GM21360 (cell line): Measurements from ENCODE around the gene DAB2IP.

Source experiments
- ATAC-seq: cut with Tn5 transposase; IDR thresholded peaks from one replicate; pipeline ENCODE4 v1.9.1; 2021; ENCODE audit warnings: mild to moderate bottlenecking, moderate library complexity; ENCODE audit not compliant: unreplicated experiment

The DAB2IP gene

DNA sequence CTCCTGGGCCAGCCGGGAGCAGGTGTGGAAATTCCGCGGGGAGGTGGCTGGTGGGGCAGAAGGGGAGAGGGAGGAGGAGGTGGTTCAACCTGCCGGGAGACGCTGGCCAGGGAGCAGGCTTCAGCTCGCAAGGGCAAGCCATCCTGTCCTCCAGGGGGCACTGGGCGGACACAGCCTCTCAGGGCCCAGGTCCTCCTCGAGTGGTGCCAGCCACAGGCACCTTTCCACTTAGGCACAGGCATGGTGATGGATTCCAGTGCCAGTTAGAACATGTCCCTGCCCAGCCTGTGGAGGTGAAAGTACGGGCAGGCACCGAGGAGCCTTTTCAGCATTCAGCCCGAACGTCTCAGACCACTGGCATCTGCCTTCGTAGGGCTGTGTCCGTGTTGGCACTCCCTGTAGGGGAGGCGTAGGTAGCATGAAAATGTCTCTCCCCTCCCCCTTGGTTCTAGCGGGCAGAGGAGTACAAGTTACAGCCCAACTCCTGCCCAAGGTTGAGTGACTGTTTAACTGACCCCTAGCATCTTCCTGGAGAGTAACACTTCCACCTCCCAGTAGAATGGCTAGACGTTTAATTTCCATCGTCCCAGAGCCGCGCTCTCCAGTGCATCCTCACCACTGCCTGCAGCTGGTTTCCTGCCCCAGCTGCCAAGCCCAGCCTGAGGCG lies 48.9 kb downstream of the DAB2IP start:
- no peak for ATAC-seq

DNA sequence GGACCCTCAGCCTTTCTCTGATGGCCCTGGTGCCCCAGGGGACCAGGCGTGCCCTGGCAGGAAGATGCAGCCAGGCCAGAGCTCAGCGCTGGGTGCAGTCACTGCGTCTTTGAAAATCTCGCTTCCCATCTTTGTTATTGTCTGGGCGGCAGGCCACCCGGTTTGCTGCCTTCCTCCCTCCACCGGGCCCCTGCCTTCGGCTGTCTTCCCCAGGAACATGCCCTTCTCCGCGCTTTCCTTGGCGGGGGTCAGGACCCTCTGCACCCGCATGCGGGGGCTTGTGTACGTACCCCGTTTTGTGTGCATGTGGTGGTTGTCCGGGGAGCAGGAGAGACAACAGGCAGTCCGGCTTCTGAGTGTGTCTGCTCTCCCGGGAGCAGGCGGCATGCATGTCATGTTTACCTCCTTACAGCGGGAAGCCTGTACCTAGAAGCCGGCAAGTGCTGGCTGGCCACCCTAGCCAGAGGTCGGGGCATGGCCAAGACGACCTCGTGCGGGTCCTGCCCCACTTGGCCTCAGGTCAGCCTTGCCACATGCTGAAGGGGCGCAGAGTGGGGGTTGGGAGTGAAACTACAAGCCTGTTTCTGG lies 49.5 kb downstream of the DAB2IP start:
- no peak for ATAC-seq

DNA sequence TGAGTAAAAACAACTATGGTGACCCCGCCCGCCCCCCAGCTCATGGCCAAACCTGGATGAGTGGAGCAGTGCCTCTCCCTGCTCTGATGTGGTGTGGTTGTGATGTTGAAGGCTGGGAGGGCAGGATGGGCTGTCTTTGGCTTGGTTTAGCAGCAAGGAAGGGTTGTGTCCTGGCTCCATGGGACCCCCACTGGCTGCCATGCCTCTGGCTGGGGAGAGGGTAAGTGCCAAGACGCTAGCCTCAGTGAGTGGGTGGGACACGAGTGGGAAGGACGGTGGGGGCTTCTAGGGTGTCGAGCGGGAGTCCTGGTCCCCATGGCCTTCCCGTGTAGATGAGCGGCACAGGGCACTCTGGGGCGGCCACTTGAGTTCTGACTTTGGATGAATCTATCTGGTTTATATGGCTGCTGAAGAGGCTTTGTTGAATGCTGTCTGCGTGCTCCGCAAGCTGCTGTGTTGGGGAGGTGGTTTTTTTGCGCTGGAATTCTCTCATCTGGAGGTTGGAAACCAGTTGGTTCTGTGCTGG lies 50.4 kb downstream of the DAB2IP start:
- no peak for ATAC-seq

DNA sequence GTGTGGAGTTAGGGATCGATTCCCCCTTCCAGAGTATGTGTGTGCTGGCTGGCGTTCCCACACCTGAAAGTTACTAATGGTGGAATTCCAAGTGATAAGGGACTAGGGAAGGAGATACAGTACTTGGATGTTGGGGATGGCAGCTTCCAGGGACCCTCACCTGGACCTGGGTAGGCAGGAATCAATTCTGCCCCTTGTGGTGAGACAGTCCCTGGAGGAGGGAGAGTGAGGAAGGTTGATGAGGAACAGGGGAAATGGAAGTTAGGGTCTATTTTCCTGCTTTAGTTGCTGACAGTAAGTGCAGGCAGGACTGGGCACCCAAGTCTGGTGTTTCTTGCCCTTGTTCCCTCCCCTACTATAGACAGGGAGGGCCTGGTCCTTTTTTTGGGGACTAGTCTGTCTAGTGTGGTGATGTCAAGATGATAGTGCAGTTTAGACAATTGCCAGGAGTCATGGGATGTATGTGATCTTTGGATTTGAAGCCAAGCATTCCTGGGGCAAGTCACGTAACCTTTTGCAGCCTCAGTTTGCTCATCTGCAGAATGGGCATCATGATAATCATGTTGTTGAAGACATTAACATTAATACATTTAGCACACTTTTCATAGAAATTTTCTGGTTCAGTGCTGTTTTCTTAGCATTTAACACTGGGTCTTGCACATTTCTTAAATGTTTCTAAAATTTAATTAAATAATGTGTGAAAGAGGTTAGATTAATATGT lies 51.7 kb downstream of the DAB2IP start:
- ATAC-seq, result no peak

DNA sequence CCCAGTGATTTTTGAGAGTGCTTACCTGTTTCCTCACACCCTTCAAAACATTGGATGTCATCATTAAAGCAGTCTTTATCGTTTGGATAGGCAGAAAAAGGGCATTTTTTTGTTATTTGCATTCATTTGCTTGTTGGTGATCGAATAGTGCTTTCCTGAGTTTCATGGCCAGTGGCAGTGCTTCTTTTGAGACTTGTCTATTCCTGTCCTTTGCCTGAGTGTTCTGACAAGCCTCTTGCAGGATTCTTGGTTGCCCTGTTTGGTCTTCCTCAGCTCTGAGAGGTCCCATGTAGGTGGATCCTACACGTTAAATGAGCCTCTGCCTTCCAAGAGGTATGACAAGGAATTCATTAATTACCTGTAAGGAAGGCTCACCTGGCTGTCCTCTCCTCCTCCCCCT lies 52.8 kb downstream of the DAB2IP start:
- no peak for ATAC-seq

DNA sequence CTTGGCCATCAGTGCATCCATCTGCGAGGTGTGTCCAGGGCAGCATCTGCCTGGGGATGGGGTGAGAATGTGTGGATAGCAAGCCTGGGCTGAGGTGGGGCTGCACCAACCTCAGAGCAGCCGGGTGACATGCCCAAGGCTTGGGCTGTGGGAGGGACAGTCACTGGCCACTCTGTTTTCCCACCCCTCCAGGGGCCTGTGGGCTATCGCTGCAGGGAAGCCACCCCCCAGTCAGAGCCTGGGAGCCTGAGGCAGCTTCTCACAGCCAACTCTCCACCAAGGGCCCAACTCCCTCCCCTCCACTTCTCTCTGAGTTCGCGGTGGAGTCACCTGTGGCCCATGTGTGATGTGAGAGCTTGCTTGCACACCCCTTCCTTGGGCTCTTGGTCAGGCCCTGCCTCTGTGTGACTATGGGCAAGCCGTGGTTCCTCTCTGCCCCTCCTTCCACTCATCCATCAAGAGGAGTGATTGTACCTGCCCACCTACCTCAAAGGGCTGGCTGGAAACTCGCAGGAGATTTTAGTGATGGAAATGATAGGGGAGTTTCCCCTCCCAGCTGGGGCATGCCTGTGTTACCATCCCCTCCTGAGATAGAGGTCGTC lies 54.8 kb downstream of the DAB2IP start:
- ATAC-seq, result no peak

DNA sequence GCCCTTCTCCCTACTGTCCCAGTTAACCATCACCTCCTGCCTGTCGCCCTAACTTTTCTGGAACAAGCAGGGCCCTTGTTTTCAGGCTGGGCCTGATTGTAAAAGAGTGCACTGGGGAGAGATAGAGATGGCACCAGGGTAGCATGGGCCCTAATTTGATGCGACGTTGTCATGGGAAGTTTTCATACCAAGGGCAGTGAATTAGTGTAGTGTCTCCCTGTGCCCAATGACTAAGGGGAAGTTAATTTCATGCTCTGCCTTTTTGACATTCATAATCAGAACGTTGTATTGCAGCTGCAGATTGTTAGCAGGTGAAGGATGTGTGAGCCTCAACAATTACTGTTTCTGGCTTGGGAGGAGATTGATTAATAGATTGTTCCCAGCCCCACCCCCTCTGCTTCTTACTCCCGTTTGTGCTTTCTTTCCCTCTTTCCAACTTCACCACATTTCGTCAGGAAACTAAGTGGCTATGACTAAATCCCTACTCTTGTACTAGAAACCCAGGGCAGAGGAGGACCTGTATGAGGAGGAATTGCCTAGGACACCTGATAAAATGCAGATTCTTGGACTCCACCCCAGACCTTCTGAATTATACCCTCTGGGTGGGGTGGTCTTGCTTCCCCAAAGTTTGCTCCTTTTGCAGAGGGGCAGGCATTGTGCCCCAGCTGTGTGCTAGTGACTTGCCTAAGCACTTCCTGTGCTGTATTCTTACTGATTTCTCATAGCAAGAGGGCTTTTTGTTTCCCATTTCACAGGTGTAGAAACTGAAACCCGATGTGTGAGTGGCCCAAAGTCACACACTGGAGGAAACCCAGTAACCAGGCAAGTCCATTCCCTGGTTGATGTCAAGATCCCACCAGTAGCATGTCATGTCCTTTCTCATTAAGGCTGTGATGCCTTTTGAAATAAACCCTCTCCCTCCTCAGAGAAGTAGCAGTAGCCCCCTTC lies 56.3 kb downstream of the DAB2IP start:
- peak; percentile 90 for ATAC-seq

DNA sequence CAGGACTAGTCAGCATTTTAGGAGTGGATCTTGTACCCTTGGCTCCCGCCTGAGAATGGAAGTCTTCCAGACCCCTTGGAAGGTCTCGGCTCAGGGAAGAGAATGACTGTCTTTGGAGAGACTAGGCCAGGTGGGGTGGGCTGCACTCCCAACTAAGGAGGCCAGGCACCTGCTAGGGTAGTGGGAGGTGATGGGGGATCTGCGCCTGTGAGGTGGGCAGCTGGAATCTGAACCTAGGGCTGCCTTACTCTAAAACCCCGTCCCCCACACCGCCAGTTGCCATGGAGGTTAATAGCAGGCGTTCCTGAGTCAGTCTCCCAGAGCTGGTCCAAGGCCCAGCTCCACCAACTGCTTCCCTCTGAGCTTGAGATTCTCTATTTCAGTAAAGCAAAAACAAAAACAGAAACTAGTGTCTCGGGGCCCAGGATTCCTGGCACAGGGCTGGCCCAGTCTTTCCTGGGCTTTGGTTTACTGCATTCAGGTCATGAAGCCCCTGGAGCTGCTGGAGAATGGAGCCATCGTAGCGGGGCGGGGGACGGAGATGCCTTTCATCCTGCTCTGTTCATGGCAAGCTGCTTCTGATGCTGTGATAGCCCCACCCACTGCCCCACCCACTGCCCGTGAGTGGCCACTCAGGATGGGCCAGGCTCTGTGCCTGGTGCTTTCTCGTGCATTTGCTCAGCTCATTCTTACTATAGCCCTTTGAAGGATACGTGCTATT lies 57.5 kb downstream of the DAB2IP start:
- ATAC-seq, result no peak

DNA sequence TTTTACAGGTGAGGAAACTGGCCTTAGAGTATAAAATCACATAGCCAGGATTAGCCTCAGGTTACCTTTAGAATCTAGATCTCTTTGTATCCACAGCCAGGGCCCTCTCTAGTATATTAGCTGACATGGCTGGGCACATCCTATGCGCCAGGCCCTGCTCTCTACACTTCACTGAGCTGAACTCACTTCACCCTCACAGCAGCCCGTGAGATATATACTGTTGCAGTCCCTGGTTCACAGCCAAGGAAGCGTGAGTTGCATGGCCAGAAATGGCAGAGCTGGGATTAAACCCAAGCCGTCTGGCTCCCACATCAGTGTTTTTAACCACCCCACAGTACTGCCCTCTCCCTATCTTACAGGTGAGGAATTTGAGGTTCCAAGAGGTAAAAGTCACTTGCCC lies 58.4 kb downstream of the DAB2IP start:
- no peak for ATAC-seq

DNA sequence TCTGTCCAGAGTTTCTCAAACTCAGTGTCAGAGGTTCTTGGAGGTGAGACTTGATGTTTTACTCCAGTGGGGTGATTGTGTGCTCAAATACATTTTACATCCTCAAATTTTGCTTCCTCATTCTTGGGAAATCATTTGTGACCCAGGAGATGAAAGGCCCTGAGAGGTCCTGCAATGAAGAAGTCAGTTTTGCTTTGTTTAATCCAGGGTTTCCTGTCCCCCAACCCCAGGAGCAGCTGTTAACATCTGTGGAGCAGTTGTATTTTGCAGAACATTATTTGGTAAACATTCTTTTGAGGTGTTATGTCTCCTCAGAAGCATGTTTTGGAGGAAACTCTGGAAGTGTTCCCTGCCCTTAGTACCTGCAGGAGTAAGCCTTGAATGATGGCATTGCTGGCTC lies 59.8 kb downstream of the DAB2IP start:
- ATAC-seq, result no peak

DNA sequence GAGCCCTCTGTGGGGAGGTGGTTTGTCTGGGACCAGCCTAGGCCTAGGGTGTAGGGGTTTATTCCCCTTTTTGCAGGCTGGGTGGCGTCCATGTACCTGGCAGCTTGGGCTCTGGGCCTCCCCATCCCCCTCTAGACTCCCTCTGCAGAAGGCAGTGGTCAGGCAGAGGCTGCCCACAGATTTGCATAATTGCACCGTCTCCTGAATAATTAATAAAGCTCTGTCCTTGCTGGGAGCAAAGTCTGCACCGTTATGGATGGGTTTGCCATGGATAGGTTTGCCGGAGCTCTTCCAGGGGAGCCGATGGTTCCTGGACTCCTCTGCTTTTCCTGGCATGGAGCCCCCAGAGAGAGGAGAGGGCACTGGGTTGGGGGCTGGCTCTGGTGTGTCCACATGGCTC lies 60.4 kb downstream of the DAB2IP start:
- ATAC-seq, result no peak

DNA sequence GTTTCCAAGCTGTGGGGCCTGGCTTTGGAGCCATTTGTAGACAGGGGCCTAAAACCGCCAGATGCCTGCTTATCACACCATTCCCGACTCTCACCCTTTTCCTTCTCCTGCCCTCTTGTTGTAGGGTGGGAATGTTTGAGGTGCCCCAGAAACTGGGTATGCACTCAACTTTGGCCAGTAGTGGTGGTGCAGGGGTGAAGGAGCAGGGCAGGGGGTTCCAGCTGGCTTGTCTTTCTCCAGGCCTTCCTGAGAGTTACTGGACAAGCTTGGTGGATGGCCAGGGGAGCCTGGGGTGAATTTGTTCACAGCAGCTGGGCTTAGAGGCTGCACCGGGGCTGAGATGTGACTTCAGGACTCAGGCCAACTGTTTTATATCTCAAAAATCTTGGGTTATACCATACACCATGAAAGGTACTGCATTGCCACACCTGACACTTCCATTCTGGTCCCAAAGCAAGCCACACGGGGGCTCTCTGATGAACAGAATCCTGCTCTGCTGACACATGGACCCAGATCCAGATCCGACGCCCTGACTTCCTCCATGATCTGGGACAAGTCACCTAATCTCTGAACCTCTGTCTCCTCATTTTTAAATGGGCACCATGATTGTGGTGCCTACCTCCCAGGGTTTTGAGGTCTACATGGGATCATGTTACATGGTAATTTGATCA lies 62.1 kb downstream of the DAB2IP start:
- ATAC-seq, result no peak

DNA sequence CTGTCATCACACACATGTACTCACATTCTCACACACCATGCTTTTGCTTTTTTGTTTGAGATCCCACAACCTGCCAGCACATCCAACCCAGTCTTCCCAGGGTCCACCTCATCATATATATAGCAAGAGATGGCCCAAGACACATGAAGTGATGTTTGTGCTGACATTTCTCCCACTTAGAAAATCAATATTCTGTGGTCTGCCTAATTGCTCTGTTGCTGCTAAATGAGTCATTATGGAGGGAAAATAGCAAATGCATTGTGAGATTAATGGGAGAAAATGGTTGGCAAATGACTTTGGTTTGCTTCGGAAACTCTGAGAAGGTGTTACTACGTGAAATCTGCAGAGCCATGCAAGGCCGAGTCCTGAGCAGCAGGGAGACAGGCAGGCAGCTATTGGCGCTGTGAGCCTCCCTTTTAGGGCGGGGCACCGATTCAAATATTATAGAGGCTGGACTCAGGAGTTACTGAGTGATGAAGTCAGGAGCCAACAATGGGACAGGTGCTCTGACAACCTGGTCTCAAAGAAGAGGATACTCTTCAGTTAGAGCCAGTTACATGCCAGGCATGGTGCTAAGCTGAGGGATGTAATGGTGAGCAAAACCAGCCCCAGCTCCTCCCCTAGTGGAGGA lies 62.8 kb downstream of the DAB2IP start:
- no peak for ATAC-seq

DNA sequence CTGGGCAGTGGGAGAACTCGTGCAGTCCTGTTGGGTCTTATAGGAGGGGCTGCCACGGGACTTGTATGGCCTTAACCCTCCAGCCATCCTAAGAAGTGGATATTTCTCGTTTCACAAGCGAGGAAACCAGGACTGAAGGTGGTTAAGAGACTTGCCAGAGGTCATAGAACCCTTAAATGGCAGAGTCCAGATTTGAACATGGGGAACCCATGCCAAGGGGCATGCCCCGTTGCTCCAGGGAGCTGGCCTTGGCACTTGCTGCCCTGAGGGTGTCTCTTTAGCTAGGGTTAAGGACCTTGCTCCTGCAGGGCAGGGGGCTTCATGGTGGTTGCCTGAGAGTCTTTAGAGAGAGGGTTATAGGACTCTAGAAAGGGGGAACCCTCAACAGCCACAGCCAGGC lies 63.4 kb downstream of the DAB2IP start:
- ATAC-seq, result no peak

DNA sequence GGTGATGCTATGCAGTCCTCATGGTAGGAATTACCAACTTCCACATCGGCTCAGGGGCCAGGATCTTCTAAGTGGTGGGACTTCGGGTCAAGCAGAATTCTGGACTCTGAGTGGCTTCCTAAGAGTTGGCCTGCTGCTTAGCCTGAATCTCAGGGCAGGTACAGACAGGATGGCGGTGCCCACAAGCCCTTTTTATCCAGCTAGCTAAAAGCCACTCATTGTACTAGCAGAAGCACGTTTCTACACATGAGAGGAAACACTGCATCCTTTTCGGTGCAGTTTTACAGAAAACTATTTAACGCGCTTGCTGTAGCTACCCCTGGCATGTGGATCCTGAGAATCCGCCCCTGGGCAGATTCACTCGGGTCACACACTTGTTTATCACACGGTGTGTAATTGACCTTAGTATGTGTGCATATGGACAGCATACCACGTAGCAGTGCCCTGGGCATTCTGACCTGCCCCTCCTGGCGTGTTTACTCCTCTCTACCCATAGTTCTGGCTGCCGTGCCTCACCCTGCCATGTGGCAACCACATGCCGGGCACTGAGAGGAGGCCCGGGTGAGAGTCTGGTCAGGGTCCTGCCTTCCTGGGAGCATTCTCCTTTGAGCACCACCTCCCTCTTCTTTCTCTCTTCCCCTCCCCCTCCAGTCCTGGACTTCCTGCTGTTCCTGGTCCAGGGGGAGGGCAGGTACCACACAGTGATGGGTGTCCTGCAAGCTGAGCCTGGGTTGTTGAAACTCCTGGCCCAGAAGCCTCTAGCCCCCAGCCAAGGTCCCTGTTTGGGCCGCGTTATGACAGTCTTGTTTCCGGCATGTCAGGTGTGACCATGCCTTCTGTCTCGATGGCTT lies 65.9 kb downstream of the DAB2IP start:
- ATAC-seq, result no peak

DNA sequence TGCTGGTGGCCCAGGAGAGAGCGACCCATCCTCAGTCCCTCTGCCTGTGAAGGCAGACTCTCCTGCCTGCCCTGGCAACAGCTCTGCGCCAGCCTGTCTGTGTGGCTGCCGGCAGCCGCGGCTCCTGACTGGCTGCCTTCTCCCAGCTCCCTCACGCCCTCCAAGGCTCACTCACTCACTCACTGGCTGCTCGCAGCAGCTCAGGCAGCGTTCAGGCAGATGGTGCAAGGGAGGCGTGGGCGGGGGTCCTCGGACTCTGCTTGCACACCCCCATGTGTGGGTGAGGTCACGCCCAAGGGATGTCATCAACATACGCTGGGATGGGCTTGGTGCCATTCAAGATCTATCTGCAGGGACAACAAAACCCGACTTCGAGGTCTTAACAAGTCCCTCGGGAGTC lies 66.7 kb downstream of the DAB2IP start:
- no peak for ATAC-seq

DNA sequence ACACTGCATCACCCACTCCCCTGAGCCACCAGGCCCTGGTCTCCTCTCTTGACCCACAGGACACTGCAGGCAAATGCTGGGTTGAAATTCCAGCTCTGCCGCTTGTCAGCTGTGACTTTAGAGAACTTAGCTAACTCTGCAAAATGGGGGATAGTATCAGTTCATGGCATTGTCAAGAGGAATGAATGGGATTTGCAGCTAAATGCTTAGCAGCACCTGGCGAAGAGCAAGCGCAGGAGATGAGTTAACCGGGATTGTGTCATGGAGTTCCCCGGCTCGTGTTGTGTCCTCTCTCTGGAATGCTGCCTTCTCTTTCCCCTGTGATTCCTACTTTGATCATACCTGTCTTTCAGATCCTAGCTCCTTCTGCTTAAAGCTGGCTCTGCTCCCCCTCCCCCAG lies 67.1 kb downstream of the DAB2IP start:
- ATAC-seq, result no peak
